KG1 (cell line): ENCODE results near the gene SRGN.
"Not testable (repeated sequence)": the region's sequence is repeated elsewhere in the genome, so short reads cannot be mapped to it uniquely, and the experiment has no call there.

ENCODE experiments used
- DNase-seq: peaks from one replicate; lab custom pipeline; 2025; lab: John Stamatoyannopoulos, UW

The SRGN gene, protein sequence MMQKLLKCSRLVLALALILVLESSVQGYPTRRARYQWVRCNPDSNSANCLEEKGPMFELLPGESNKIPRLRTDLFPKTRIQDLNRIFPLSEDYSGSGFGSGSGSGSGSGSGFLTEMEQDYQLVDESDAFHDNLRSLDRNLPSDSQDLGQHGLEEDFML

DNA sequence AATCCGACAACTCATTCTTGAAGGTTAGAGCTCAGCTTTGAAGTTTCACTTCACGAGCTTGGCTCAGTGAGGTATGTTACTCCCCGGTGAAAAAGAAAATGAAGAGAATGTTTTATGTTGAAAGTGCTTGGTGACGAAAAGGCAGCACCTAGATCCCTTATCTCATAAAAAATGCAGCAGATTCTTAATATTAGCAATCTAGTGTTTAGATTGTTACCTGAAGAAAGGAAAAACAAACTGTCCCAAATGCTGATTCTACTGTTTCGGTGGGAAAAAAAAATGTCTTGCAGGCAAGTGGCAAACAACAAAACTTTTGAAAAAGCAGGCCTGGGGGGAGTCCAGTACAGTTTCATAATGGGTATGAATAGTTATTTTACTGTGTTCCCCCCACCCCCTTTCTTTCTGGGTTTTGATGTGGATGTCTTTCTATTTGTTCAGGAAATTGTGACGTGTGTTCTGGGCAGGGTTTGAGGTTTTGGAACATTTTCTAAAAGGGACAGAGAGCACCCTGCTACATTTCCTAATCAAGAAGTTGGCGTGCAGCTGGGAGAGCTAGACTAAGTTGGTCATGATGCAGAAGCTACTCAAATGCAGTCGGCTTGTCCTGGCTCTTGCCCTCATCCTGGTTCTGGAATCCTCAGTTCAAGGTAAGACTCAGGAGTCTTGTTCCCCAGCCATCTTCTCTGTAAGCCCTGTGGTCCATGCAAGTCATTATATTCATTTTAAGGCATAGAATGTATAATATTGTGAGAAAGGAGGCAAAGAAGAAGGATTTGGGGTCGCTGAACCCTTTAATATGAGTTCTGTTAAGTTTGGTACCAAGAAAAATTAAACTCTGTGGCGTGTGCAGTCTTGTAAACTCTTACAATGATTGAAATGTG is at the start of gene SRGN:
Gene SRGN, plus strand, starts transcription at position 514 of the 881 bp plus-strand sequence. Its CDS starts 55 bp downstream, at position 569.
- DNase-seq = peak; percentile 85

DNA sequence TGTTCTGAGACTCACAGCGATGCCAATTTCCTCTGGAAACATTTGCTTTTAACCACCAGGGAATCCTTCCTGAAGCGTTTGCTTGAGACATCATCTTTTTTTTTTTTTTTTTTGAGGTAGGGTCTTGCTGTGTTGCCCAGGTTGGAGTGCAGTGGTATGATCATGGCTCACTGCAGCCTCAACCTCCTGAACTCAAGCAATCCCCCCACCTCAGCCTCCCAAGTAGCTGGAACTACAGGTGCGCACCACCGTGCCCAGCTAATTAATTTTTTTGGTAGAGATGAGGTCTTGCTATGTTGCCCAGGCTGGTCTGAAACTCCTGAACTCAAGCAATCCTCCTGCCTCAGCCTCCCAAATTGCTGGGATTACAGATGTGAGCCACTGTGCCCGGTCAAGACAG is 47.0 kb upstream of the SRGN start:
- DNase-seq = not testable (repeated sequence)

- no peak for DNase-seq
Measured at GRCh38 chr10:69042417-69042816, 45.5 kb upstream of the SRGN start.

DNA sequence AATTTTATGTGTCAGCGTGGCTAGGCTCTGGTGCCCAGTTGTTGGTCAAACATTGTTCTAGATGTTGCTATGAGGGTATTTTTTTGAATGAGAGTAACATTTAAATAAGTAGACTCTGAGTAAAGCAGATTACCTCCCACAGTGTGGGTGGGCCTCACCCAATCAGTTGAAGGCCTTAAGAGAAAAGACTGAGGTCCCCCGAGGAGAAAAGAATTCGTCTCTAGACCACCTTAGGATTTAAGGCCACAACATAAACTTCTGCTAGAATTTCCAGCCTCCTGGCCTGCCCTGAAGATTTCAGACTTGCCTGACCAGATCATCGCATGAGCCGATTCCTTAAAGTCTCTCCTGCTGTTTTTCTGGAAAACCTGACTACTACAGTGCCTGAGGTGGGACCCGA is 45.1 kb upstream of the SRGN start:
- no peak for DNase-seq

DNA sequence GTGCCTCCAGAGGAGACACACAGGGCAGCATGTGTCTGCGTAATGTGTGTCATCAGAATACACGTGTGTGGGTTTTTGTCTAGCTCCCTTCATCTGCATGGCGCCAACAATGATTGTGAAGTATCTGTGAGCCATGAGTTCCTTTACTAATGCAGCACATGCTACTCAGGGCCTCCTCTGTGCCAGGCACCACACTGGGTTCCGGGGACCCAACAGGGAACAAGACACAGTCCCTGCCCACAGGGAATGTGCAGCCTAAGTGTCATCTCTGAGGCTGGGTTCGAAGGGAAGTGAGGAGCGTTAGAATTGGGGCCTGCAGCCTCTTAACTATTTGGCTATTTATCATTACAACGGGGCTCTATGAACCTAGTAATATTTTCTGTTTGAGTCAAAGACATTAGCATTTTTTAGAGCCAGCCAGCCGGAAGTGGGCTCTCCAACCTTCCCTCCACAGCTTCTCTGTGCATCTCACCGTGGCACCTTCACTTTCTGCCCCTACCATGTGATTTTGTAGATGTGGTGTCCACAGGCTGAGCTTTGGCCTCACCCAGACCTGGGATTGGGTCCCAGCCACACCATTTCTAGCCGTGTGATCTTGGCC is 43.9 kb upstream of the SRGN start:
- no peak for DNase-seq

- DNase-seq = peak; percentile 43
Measured at GRCh38 chr10:69044546-69044945, 43.4 kb upstream of the SRGN start.

DNA sequence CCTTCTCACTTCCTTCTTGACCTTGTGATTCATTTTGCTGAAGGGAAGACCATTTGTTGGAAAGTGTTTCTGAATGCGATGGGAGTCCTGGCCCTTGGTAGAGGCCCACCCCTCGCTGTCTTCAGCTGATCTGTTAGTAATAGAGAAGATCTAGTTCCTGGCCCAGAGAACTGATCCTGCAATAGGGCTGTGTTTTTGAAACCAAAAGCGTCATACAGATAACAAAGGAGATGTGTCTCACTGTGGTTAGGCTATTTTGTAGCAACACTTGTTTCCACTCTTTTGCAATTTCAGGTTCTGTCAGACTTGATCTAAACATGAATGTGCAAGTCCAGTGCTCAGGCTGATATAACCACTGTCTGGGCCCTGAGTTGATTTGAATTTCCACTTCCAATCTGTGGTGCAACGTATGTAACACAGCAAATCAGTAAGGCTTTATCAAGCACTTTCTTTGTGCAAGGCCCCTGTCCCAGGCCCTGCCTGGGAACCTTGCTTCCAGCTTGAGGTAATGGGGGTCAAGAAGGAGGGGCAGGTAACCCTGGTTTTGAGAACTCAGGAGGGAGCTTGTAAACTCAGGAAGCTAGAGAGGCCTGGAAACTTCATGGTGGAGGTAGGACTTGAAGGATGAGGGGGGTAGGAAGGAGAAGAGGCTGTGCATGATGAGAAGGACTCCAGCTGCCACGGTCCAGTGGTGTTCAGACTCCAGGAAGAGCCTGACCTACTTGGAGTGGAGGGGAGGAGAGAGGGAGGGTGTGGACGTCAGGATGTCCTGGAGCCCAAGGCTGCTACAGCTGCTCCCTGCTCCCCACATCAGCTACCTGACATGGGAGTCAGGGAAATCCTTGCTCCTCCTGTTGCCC is 42.2 kb upstream of the SRGN start:
- DNase-seq = peak; percentile 33

GRCh38 chr10:69047111-69047832 is 40.6 kb upstream of the SRGN start:
- DNase-seq = no peak

DNA sequence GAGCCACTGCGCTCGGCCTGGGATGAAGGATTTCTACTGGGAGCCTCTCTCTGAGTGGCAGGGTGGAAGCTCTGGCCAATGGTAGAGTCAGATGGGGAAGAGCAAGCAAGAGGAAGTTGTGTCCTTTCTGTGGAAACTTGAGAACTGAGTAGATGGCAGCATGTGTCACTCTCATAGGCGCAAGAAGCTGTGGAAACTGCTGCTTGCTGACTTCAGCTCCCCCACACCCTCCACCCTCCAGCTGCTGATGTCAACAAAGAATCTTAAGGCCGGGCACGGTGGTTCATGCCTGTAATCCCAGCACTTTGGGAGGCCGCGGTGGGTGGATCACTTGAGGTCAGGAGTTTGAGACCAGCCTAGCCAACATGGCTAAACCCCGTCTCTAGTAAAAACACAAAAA is 39.8 kb upstream of the SRGN start:
- no peak for DNase-seq

DNA sequence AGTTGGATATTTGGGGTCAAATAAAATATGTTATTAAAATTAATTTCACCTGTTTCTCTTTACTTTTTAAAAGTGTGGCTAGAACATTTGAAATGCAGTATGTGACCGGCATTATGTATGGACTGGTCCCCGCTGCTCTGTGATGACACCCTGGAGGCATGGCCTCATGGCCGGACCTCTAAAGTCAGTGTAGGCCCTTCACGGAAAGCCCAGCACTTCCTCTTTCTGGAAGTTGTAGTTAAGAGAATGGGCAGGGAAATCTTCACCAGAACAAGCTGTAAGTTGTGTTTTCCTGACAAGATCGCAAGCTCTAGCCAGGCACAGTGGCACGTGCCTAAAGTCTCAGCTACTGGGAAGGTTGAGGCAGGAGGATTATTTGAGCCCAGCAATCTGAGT is 38.3 kb upstream of the SRGN start:
- DNase-seq = no peak

DNA sequence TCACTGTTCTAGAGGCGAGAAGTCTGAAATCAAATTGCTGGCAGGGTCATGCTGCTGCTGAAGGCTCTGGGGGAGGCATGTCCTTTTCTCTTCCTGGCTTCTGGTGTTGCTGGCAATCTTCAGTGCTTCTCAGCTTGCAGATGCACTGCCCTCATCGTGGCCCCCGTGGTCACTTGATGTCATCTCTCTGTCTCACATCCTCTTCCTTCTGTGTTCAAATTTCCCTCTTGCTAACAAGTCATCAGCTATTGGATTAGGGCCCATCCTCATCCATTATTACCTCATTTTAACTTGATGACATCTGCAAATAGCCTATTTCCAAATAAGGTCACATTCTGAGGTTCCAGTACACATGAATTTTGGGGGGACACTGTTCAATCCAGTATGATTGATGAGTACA is 36.6 kb upstream of the SRGN start:
- no peak for DNase-seq

DNA sequence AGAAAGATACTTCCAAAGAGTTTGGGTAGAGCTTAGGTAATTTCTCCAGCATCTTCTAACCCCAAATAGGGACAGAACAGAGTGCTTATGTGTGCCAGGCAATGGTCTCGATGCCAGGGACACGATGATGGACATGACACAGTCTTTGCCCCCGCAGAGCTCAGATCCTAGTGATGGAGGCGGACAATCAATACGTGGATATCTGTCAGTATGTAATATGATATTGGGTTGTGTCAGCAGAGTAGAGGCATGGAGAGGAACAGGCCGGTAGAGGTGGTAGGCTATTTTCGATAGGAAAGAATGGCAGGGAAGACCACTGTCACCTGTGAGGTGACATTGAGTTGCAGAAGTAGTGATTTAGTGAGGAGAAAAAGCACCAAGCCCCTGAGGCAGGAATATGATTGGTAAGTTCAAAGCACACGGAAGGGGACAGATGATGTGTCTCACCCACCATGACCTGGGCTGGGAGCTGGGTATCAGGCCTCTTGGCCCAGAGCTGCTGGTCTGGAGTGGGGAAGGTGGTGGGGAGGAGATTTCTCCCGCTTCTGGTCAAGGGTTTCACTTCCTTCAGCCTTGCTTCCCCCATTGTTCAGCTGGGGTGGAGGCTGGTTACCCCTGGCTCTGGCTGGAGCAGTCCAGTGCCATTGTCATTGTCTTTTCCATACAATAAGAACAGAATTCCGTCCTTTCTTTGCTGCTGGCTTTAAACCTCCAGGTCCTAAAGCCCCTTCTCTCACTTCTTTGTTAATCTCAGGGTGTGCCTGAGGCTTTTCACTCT is 36.0 kb upstream of the SRGN start:
- no peak for DNase-seq

DNA sequence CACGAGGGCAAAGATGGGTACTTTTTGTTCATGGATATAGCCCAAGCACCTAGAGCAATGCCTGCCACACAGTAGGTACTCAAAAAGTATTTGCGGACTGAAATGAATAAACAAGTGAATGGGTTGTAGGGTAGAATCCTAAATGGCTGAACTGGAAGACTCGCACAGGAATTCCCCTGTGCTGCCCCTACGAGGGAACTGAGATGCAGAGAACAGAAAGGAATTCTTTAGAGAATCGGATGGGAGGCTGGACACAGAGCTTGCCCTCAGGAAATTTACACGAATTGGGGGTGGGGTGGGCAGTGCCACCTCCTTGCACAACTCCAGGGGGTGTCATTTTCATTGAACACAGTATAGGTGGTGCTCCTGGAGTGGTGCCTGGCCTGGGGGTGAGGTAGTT is 35.2 kb upstream of the SRGN start:
- DNase-seq = no peak

- no peak for DNase-seq
Measured at GRCh38 chr10:69055241-69055640, 32.7 kb upstream of the SRGN start.

DNA sequence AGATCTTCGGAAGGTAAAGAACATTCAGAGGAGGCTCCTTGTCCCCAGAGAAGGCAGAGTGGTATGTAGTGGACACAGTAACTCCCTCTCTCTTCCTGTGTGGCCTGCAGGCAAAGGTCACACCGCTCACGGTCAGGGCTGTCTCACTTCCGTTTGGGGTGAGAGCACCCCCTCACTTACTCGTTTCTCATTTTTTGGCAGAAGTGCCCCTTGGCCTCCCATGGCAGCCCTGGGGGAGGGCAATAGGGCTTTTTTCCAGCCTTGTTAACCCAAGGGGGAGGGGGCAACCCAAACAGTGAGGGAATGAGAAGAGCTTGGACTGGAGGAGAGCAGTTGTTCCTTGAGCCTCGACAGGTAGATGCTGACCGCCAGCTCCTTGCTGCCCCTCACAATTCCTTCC is 31.8 kb upstream of the SRGN start:
- no peak for DNase-seq

DNA sequence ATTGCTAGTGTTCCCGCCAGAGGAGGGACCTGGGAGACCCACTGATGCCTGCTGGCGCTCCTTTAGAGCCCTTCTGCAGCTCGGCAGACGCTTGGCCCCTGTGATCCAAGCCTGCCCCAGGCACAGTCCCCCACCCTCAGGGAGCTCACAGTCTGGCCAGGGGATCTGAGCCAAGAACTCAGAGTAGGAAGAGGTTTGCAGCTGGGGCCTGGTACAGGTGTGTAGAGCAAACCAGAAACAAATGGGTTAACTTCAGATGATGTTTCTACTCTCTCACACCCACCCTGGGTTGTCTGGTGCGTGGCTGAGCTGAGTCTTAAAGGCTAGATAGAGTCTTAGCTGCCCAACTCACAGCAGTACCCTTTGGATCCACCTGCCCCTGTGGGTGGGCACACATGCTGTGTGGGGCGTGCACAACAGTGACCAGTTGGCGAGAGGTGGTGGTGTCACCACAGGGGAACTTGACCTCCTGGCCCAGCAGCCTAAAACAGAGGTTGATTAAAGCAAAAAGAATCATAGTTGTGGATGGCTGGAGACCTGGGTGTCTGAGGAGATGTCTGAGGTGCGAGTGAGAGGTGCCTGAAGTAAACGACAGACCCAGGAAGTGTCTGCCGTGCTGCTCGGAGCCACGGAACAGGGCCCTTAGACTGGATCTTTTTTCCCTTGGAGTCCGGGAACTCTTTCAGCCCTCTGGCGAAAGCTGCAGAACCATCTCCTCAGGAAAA is 31.2 kb upstream of the SRGN start:
- no peak for DNase-seq

DNA sequence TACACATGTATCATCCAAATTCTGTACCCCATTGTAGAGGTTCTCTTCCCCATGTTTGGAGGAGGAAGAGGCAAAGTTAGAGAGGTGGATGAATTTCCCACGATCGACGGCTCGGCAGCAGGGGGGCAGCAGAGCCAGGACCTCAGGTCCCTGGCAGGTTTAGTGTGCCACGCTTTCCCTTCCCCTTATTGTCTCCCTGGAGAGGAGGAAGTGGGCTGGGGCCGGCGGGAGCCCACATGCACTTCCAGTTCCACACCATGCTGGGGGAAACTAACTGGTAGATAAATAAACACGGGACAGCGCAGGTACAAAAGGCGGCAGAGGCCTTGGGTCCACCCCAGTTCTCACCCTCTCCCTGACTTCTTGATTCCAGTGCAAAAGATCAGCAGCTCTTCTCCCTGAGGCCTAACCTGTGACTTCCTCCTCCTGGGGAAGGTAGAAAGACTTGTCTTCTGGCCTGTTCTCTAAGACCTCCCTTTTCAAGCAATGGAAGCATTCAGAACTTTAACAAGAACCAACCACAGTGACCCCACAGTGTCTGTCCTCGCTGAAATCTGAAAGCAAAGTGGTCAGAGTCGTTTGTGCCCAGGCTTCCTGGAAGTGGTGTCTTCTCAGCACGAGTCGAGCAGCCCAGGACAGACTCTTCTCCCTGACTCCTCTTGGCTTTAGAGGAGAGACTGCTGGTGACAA is 30.5 kb upstream of the SRGN start:
- DNase-seq = peak; percentile 65

GRCh38 chr10:69057951-69058297 is 30.0 kb upstream of the SRGN start:
- no peak for DNase-seq

DNA sequence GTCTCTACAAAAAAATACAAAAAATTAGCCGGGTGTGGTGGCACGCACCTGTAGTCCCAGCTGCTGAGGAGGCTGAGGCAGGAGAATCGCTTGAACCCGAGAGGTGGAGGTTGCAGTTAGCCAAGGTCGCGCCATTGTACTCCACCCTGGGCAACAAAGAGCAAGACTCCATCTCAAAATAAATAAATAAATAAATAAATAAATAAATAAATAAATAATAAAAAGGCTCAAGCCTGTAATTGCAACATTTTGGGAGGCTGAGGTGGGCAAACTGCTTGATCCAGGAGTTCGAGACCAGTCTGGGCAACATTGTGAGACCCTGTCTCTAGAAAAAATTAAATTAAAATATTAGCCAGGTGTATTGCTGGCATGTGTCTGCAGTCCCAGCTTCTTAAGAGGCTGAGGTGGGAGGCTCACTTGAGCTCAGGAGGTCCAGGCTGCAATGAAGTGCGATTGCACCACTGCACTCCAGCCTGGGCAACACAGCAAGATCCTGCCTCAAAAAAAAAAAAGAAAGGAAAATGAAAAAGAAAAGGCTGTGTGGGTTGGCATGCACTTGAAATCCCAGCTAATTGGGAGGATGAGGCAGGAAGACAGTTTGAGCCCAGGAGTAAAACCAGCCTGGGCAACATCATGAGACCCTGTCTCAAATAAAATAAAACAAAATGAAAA is 27.6 kb upstream of the SRGN start:
- no peak for DNase-seq
